Tibial nerve (tissue), 4 donors: Measurements from ENCODE around the gene SRGAP3.

Experiments
- CTCF ChIP-seq, 5 experiments: fragments of 200-600 bp in 3 of 5; fragments of 450-650 bp in 2 of 5; sonication (generic) in 3 of 5; IDR thresholded peaks; one replicate each; pipeline ENCODE4 v1.5.1; 2016 to 2019; ENCODE audit warnings: antibody characterized with exemption in 5 of 5, mild to moderate bottlenecking in 3 of 5, moderate library complexity in 2 of 5
- EP300 ChIP-seq, 2 donors: sonication (generic); formaldehyde crosslinking; IDR thresholded peaks; one replicate each; pipeline ENCODE4 v1.6.1; 2017; ENCODE audit warnings: antibody characterized with exemption in 2 of 2, mild to moderate bottlenecking in 1 of 2
- POLR2A ChIP-seq, 2 donors: fragments of 450-650 bp; IDR thresholded peaks; one replicate each; pipeline ENCODE4 v1.6.1; 2017; ENCODE audit warnings: antibody characterized with exemption in 2 of 2, mild to moderate bottlenecking in 2 of 2, moderate library complexity in 2 of 2

GRCh38 chr3:9175421-9175820 is 74.0 kb downstream of the SRGAP3 start:
- TF ChIP-seq POLR2A (IDR thresholded peaks at IDR 0.05) (no peak), CTCF (IDR thresholded peaks at IDR 0.05) (no peak), EP300 (IDR thresholded peaks at IDR 0.05) (no peak)
